IMR-90 (cell line): ENCODE measurements around the gene COL5A3.

Experiments
- CEBPB ChIP-seq: IDR thresholded peaks from 2 replicates; pipeline ENCODE4 v1.6.1; 2012; ENCODE audit warnings: low read depth, low read length, improper control_type of control experiment
- FOS ChIP-seq: fragments of 150-350 bp; IDR thresholded peaks from 2 replicates; pipeline ENCODE4 v1.6.1; 2016; ENCODE audit warnings: low read depth, low read length
- MAZ ChIP-seq: IDR thresholded peaks from 2 replicates; pipeline ENCODE4 v1.6.1; 2012; ENCODE audit warnings: low read depth, mild to moderate bottlenecking, low read length, improper control_type of control experiment, moderate library complexity, borderline replicate concordance
- MXI1 ChIP-seq: IDR thresholded peaks from 2 replicates; pipeline ENCODE4 v1.6.1; 2012; ENCODE audit warnings: low read depth, mild to moderate bottlenecking, low read length, moderate library complexity, borderline replicate concordance
- POLR2A ChIP-seq: IDR thresholded peaks from 2 replicates; pipeline ENCODE4 v1.6.1; 2012; ENCODE audit warnings: mild to moderate bottlenecking, low read depth, low read length
- RAD21 ChIP-seq: IDR thresholded peaks from 2 replicates; pipeline ENCODE4 v1.6.1; 2012; ENCODE audit warnings: low read length, improper control_type of control experiment
- TF ChIP-seq, protein P1 (sequence below): conservative IDR thresholded peaks from 2 replicates; pipeline ENCODE4 v1.5.1; 2012; ENCODE audit warnings: mild to moderate bottlenecking, low read depth, low read length, improper control_type of control experiment

DNA sequence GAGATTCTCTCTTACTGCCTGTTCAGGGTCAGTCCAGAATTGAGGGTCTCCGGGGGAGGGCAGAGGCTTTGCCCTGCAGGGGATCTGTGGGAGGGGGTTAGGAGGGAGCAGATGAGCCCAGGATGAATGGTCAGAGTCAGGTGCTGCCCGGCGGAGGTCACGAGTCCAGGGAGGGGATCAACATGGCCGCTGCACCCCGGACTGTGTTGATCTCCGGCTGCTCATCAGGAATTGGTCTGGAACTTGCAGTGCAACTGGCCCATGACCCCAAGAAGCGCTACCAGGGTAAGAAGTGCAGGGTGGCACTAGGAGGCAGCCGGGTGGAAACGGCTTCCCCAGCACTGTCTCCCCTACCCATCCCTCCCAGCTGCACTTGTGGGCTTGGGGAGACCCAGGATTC lies 3.0 kb upstream of the COL5A3 start, which contains the start of gene RDH8:
- TF ChIP-seq, protein P1, sequence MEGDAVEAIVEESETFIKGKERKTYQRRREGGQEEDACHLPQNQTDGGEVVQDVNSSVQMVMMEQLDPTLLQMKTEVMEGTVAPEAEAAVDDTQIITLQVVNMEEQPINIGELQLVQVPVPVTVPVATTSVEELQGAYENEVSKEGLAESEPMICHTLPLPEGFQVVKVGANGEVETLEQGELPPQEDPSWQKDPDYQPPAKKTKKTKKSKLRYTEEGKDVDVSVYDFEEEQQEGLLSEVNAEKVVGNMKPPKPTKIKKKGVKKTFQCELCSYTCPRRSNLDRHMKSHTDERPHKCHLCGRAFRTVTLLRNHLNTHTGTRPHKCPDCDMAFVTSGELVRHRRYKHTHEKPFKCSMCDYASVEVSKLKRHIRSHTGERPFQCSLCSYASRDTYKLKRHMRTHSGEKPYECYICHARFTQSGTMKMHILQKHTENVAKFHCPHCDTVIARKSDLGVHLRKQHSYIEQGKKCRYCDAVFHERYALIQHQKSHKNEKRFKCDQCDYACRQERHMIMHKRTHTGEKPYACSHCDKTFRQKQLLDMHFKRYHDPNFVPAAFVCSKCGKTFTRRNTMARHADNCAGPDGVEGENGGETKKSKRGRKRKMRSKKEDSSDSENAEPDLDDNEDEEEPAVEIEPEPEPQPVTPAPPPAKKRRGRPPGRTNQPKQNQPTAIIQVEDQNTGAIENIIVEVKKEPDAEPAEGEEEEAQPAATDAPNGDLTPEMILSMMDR = no peak
- TF ChIP-seq POLR2A = no peak
- TF ChIP-seq CEBPB = no peak
- no peak for TF ChIP-seq MAZ
- no peak for TF ChIP-seq MXI1
- TF ChIP-seq RAD21 = no peak
- TF ChIP-seq FOS = no peak
